OCI-LY7 (cell line): Measurements from ENCODE around the gene MIEN1. TPM values are rescaled to one million over a fixed set of nuclear protein-coding genes. Genes with fewer than 3 reads are reported as not detected.

ENCODE experiments used
- BruUV-seq: library from RNA; stranded (reverse); fragments of 400-500 nt; replicated peaks from 2 replicates; lab custom pipeline; 2021; lab: Mats Ljungman, UMichigan
- CTCF ChIA-PET: fragments of 300-600 bp; sonication (Branson Sonifier 250); formaldehyde crosslinking; loops from one replicate; lab custom pipeline; 2022; ENCODE audit warnings: antibody characterized with exemption; ENCODE audit not compliant: unreplicated experiment; lab: Charles Lee
- POLR2A ChIA-PET: fragments of 300-600 bp; sonication (Branson Sonifier 250); formaldehyde crosslinking; loops from one replicate; lab custom pipeline; 2022; ENCODE audit warnings: antibody characterized with exemption; lab: Charles Lee
- DNase-seq: peaks from one replicate; pipeline ENCODE4 v3.0.0-alpha.2; 2015; ENCODE audit warnings: low spot score
- H2AFZ ChIP-seq: fragments of 200-600 bp; sonication (generic), shearing (Covaris generic); 2 replicates; pipeline ENCODE4 v1.6.1; 2014; ENCODE audit warnings: mild to moderate bottlenecking, antibody characterized with exemption, low read length, moderate library complexity
- H3K27ac ChIP-seq: fragments of 200-600 bp; sonication (generic); 2 replicates; pipeline ENCODE4 v1.5.1; 2014; ENCODE audit warnings: mixed run types, low read depth, mild to moderate bottlenecking, moderate library complexity, low read length, inconsistent platforms; ENCODE audit not compliant: poor library complexity, severe bottlenecking
- H3K36me3 ChIP-seq: fragments of 200-600 bp; sonication (generic); 2 replicates; pipeline ENCODE4 v1.6.1; 2014; ENCODE audit warnings: mild to moderate bottlenecking, antibody characterized with exemption, low read length, moderate library complexity, mixed read lengths; ENCODE audit not compliant: insufficient read depth
- H3K4me1 ChIP-seq: fragments of 200-600 bp; sonication (generic); 2 replicates; pipeline ENCODE4 v1.5.1; 2014; ENCODE audit warnings: mild to moderate bottlenecking, low read length; ENCODE audit not compliant: insufficient read depth, poor library complexity, severe bottlenecking
- H3K4me2 ChIP-seq: fragments of 200-600 bp; sonication (generic); 2 replicates; pipeline ENCODE4 v1.6.1; 2014; ENCODE audit warnings: mild to moderate bottlenecking, low read length
- H3K4me3 ChIP-seq: fragments of 200-600 bp; sonication (generic); 2 replicates; pipeline ENCODE4 v1.5.1; 2014; ENCODE audit warnings: mild to moderate bottlenecking, low read depth, low read length; ENCODE audit not compliant: poor library complexity, severe bottlenecking
- H3K79me2 ChIP-seq: fragments of 200-600 bp; sonication (generic); 2 replicates; pipeline ENCODE4 v1.6.1; 2016; ENCODE audit warnings: low read depth, mild to moderate bottlenecking, low read length, moderate library complexity, mixed read lengths; ENCODE audit not compliant: insufficient read depth
- H3K9me2 ChIP-seq: fragments of 200-600 bp; sonication (generic); 2 replicates; pipeline ENCODE4 v1.6.1; 2016; ENCODE audit warnings: mild to moderate bottlenecking, low read length, mixed read lengths; ENCODE audit not compliant: insufficient read depth
- H3K9me3 ChIP-seq: fragments of 200-600 bp; sonication (generic); 2 replicates; pipeline ENCODE4 v1.6.1; 2014; ENCODE audit warnings: mild to moderate bottlenecking, mixed run types, low read length, mixed read lengths
- H4K20me1 ChIP-seq: fragments of 200-600 bp; sonication (generic); 2 replicates; pipeline ENCODE4 v1.6.1; 2014; ENCODE audit warnings: mild to moderate bottlenecking, antibody characterized with exemption, low read length, moderate library complexity, mixed read lengths; ENCODE audit not compliant: insufficient read depth
- CTCF ChIP-seq: fragments of 200-600 bp; sonication (generic); conservative IDR thresholded peaks from 2 replicates; pipeline ENCODE4 v1.5.1; 2014; ENCODE audit warnings: mild to moderate bottlenecking, antibody characterized with exemption, low read length, moderate library complexity, mixed read lengths
- EZH2phosphoT487 ChIP-seq: fragments of 200-600 bp; sonication (generic); IDR thresholded peaks from 2 replicates; pipeline ENCODE4 v1.6.1; 2018; ENCODE audit warnings: low read depth, borderline replicate concordance, mild to moderate bottlenecking, mixed run types, antibody characterized with exemption, low read length, moderate library complexity, mixed read lengths
- intact Hi-C: fragments of 100-400 bp; cut with micrococcal nuclease; formaldehyde crosslinking; loops from one replicate; pipeline ENCODE4 v1.10.0; 2022; ENCODE audit not compliant: unreplicated experiment
- total RNA-seq, 2 experiments: library from RNA; depleted of rRNA in 1 of 2; stranded (reverse); fragments of >200 nt in 1 of 2; shearing (Covaris generic) in 1 of 2; gene quantifications; 2 replicates each; pipeline ENCODE4 v1.2.3, GENCODE V29; 2014 to 2022

The MIEN1 gene
- total RNA-seq, 2 experiments from 2014 or later = 55.4 to 89.9 TPM

GRCh38 chr17:39696731-39697130 is 33.6 kb downstream of the MIEN1 start:
- no peak for TF ChIP-seq CTCF
- TF ChIP-seq EZH2phosphoT487 = no peak
- H2AFZ ChIP-seq = no peak overlapping the region
- H4K20me1 ChIP-seq = no peaks in the 10 kb centered on the region
- ChIA-PET CTCF (no interaction called here), POLR2A (no interaction called here)
- H3K79me2 ChIP-seq = no peaks in the 10 kb centered on the region
- H3K4me1 ChIP-seq = no peaks in the 10 kb centered on the region
- H3K4me2 ChIP-seq = no peak overlapping the region
- H3K27ac ChIP-seq = no peak overlapping the region
- no TSS peak for BruUV-seq
- intact Hi-C loops = no loop called here
- no peaks in the 10 kb centered on the region for H3K9me2 ChIP-seq
- no peaks in the 10 kb centered on the region for H3K36me3 ChIP-seq
- no peak for DNase-seq
- H3K4me3 ChIP-seq = no peak overlapping the region
- H3K9me3 ChIP-seq = no peaks in the 10 kb centered on the region

GRCh38 chr17:39695089-39695474 is 35.2 kb downstream of the MIEN1 start:
- no peak overlapping the region for H3K4me2 ChIP-seq
- H4K20me1 ChIP-seq = no peaks in the 10 kb centered on the region
- no peak overlapping the region for H3K4me3 ChIP-seq
- DNase-seq = no peak
- no TSS peak for BruUV-seq
- intact Hi-C loops = no loop called here
- H3K9me3 ChIP-seq = no peaks in the 10 kb centered on the region
- no peak overlapping the region for H2AFZ ChIP-seq
- no peaks in the 10 kb centered on the region for H3K4me1 ChIP-seq
- no peak overlapping the region for H3K27ac ChIP-seq
- H3K36me3 ChIP-seq = no peaks in the 10 kb centered on the region
- TF ChIP-seq CTCF (no peak), EZH2phosphoT487 (no peak)
- ChIA-PET POLR2A (interaction anchor here (1.4 kb wide), 1 partner anchor 16 kb away, joined by 4 read pairs; no protein-coding TSS in a partner anchor), CTCF (no interaction called here)
- H3K9me2 ChIP-seq = no peaks in the 10 kb centered on the region
- H3K79me2 ChIP-seq = no peaks in the 10 kb centered on the region

GRCh38 chr17:39694593-39694992 is 35.7 kb downstream of the MIEN1 start:
- ChIA-PET CTCF (no interaction called here), POLR2A (interaction anchor here (1.4 kb wide), 1 partner anchor 16 kb away, joined by 4 read pairs; no protein-coding TSS in a partner anchor)
- no peak overlapping the region for H3K4me2 ChIP-seq
- no peaks in the 10 kb centered on the region for H3K36me3 ChIP-seq
- no peak overlapping the region for H3K27ac ChIP-seq
- BruUV-seq = no TSS peak
- no peaks in the 10 kb centered on the region for H3K79me2 ChIP-seq
- no peaks in the 10 kb centered on the region for H3K4me1 ChIP-seq
- TF ChIP-seq CTCF = no peak
- TF ChIP-seq EZH2phosphoT487 = no peak
- no peaks in the 10 kb centered on the region for H4K20me1 ChIP-seq
- no peak overlapping the region for H3K4me3 ChIP-seq
- no peaks in the 10 kb centered on the region for H3K9me3 ChIP-seq
- H3K9me2 ChIP-seq = no peaks in the 10 kb centered on the region
- H2AFZ ChIP-seq = no peak overlapping the region
- intact Hi-C loops = no loop called here
- no peak for DNase-seq
